Measurements from ENCODE around the gene PGBD5. TPM values are rescaled to one million over a fixed set of nuclear protein-coding genes. Genes with fewer than 3 reads are reported as not detected.

The PGBD5 gene
- total RNA-seq, 1 experiment from 2014 or later, result 37.8 TPM

DNA sequence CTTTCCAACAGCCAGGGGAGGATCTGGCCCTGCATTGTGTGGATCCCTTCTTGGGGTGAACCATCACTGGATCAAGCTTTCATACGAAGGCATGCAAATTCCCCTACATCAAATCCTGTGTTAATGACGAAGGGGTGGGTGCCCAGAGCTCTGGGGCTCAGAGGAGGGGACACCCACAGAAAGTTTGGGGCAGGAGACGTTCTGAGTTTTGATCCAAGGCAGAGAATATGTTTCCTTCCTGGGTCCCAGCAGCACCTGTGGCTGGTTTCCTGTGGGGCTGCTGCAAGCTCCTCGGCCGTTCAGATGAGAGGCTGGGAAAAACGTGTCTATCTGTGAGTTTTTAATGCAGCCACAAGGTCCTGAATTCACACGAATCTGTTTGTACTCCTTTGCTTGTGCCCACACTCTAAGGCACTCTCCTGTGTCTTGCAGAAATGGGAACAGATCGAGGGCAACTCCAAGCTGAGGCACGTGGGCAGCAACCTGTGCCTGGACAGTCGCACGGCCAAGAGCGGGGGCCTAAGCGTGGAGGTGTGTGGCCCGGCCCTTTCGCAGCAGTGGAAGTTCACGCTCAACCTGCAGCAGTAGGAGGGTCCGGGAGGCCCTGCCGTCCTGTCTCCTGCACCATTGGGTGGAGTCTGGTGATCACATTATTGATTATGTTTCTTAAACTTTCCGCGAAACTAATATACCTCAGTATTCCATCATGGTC is 147.1 kb downstream of the PGBD5 start:
- DNase-seq, result no peak
- H3K9me3 Mint-ChIP-seq (ENCODE audit: low read depth, unreplicated experiment), result no peaks in the 10 kb centered on the region
- H3K27me3 Mint-ChIP-seq (ENCODE audit: unreplicated experiment), result no peaks in the 10 kb centered on the region
- TF ChIP-seq, protein P1, sequence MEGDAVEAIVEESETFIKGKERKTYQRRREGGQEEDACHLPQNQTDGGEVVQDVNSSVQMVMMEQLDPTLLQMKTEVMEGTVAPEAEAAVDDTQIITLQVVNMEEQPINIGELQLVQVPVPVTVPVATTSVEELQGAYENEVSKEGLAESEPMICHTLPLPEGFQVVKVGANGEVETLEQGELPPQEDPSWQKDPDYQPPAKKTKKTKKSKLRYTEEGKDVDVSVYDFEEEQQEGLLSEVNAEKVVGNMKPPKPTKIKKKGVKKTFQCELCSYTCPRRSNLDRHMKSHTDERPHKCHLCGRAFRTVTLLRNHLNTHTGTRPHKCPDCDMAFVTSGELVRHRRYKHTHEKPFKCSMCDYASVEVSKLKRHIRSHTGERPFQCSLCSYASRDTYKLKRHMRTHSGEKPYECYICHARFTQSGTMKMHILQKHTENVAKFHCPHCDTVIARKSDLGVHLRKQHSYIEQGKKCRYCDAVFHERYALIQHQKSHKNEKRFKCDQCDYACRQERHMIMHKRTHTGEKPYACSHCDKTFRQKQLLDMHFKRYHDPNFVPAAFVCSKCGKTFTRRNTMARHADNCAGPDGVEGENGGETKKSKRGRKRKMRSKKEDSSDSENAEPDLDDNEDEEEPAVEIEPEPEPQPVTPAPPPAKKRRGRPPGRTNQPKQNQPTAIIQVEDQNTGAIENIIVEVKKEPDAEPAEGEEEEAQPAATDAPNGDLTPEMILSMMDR (IDR thresholded peaks at IDR 0.05; ENCODE audit: unreplicated experiment), result no peak
- intact Hi-C loops (cut with micrococcal nuclease; ENCODE audit: unreplicated experiment), result no loop called here
- H3K4me1 Mint-ChIP-seq (ENCODE audit: low read depth, unreplicated experiment), result no peaks in the 10 kb centered on the region
- no peak overlapping the region for H3K27ac Mint-ChIP-seq (ENCODE audit: unreplicated experiment)
- CTCF ChIA-PET, result no interaction called here
- BruUV-seq (replicated peaks), result no TSS peak
- no peak overlapping the region for H3K4me3 Mint-ChIP-seq (ENCODE audit: low read depth, unreplicated experiment)
- H3K36me3 Mint-ChIP-seq (ENCODE audit: insufficient read depth, unreplicated experiment), result peaks cover 13% of the 10 kb centered on the region

DNA sequence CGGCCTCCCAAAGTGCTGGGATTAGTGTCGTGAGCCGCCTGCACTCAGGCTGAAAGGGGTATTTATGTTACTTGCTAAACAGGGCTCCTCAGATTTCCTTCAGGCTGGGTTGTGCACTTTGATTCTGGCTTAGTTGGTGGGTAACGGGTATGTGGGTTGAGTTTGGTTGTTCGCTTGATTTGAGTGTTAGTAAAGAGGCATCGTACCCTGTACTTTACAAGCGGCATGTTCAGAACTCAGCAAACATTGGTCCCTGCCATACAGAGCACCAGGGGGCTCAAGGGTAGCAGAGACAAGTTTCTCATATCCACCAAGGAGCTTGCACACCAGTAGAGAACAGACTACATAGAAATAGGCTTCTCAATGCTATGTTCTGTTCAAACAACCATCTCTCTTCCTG is 147.8 kb downstream of the PGBD5 start:
- CTCF ChIA-PET, result no interaction called here
- TF ChIP-seq, protein P1 (IDR thresholded peaks at IDR 0.05; ENCODE audit: unreplicated experiment), result no peak
- no peak overlapping the region for H3K27ac Mint-ChIP-seq (ENCODE audit: unreplicated experiment)
- no TSS peak for BruUV-seq (replicated peaks)
- no peaks in the 10 kb centered on the region for H3K9me3 Mint-ChIP-seq (ENCODE audit: low read depth, unreplicated experiment)
- intact Hi-C loops (cut with micrococcal nuclease; ENCODE audit: unreplicated experiment), result no loop called here
- H3K4me1 Mint-ChIP-seq (ENCODE audit: low read depth, unreplicated experiment), result no peaks in the 10 kb centered on the region
- H3K36me3 Mint-ChIP-seq (ENCODE audit: insufficient read depth, unreplicated experiment), result peaks cover 13% of the 10 kb centered on the region
- no peak for DNase-seq
- H3K27me3 Mint-ChIP-seq (ENCODE audit: unreplicated experiment), result no peaks in the 10 kb centered on the region
- no peak overlapping the region for H3K4me3 Mint-ChIP-seq (ENCODE audit: low read depth, unreplicated experiment)

DNA sequence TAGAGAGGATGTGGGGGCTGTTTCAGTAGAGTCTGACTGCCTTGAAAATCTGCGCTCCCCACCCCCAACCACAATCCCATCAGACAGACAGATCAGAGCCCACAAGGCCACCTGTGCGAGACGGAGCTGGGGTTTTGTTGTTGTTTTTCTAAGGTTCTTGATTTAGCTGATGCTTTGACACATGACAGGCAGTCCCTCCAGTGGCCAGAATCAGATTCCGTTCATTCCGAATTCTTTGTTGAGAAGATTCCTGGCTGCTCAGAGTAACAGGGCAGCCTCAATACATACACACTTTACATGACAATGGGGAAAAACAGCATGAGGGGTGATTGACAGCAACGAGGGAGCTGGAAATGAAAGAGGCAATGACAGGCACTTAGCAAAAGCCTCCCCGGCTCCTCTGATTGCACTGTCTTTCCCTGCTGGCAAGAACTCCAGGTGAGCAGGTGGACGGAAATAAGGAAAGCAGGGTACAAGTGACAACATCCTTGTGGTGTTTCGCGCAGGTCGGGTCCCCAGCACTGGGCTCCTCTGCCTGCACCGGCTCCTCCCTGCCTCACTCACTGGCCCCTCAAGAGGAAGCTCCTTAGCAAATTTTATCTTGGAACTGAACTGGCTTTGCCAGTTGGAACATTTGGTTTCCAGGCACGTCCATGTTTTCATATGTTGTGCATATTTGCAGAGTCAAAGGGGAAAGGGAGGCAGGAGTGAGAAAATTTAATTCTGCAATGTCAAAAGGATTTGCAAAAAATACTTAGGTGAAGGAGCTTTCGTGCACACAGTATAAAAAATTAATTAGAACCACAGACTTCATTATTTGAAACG is 148.7 kb downstream of the PGBD5 start:
- no peak overlapping the region for H3K4me3 Mint-ChIP-seq (ENCODE audit: low read depth, unreplicated experiment)
- BruUV-seq (replicated peaks), result no TSS peak
- no peaks in the 10 kb centered on the region for H3K4me1 Mint-ChIP-seq (ENCODE audit: low read depth, unreplicated experiment)
- no peaks in the 10 kb centered on the region for H3K27me3 Mint-ChIP-seq (ENCODE audit: unreplicated experiment)
- TF ChIP-seq, protein P1 (IDR thresholded peaks at IDR 0.05; ENCODE audit: unreplicated experiment), result no peak
- no peak for DNase-seq
- H3K27ac Mint-ChIP-seq (ENCODE audit: unreplicated experiment), result no peak overlapping the region
- H3K36me3 Mint-ChIP-seq (ENCODE audit: insufficient read depth, unreplicated experiment), result peaks cover 13% of the 10 kb centered on the region
- intact Hi-C loops (cut with micrococcal nuclease; ENCODE audit: unreplicated experiment), result no loop called here
- CTCF ChIA-PET, result interaction anchor here (0.6 kb wide), 1 partner anchor 471 kb away, joined by 3 read pairs; no protein-coding TSS in a partner anchor
- H3K9me3 Mint-ChIP-seq (ENCODE audit: low read depth, unreplicated experiment), result no peaks in the 10 kb centered on the region

DNA sequence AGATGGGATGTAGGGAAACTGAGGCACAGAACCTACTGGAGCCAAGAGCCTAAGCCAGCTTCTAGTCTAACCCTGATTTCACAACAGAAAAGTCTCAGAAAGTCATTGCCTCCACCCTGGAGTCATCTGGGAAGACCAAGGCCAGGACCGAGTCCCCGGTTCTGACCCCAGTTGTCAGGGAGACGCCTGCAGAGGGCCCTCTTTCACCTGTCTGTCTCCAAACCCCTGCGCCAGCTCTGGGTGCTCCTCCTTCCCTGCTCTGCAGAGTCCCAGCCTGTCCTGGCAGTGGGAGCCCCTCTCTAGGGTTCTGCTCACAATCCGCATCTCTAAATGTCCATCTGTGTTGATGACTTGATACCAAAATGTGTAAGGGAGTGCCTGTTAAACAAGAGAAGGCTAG is 149.7 kb downstream of the PGBD5 start:
- Mint-ChIP-seq H3K36me3 (ENCODE audit: insufficient read depth, unreplicated experiment) (peaks cover 13% of the 10 kb centered on the region), H3K4me1 (ENCODE audit: low read depth, unreplicated experiment) (no peaks in the 10 kb centered on the region), H3K9me3 (ENCODE audit: low read depth, unreplicated experiment) (no peaks in the 10 kb centered on the region), H3K4me3 (ENCODE audit: low read depth, unreplicated experiment) (no peak overlapping the region), H3K27ac (ENCODE audit: unreplicated experiment) (no peak overlapping the region), H3K27me3 (ENCODE audit: unreplicated experiment) (no peaks in the 10 kb centered on the region)
- TF ChIP-seq, protein P1 (IDR thresholded peaks at IDR 0.05; ENCODE audit: unreplicated experiment), result no peak
- intact Hi-C loops (cut with micrococcal nuclease; ENCODE audit: unreplicated experiment), result no loop called here
- no TSS peak for BruUV-seq (replicated peaks)
- CTCF ChIA-PET, result no interaction called here
- no peak for DNase-seq
